HG03378 (cell line): ENCODE results near the gene R3HDM2.
"Not testable (repeated sequence)": the region's sequence is repeated elsewhere in the genome, so short reads cannot be mapped to it uniquely, and the experiment has no call there.

ENCODE experiments used
- ATAC-seq: cut with Tn5 transposase; IDR thresholded peaks from one replicate; pipeline ENCODE4 v1.9.1; 2021; ENCODE audit warnings: mild to moderate bottlenecking, moderate library complexity; ENCODE audit not compliant: unreplicated experiment

Gene R3HDM2

DNA sequence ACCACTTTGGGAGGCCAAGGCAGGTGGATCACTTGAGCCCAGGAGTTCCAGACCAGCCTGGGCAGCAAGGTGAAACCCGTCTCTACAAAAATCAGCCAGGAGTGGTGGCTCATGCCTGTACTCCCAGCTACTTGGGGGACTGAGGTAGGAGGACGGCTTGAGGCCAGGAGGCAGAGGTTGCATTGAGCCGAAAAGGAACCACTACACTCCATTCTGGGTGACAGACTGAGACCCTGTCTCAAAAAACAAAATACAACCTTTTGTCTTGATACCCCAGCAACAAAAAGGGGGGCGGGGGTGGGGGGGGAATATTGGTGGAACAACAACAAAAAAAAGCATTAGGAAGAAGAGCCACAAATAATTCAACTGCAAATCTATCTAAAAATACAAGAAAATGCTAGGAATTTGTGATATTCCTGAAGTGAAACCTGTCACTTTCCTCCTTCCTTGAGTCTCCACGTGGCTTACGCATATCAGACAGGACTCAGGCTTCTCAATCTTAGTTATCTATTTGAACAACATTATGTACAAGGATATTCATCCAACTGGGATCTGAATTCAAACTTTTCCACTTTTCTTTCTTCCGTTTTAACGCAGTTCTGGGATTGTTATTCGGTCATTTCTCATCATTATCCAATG lies 1.3 kb downstream of the R3HDM2 start:
- no peak for ATAC-seq

GRCh38 chr12:57428965-57429364 lies 1.9 kb downstream of the R3HDM2 start:
- no peak for ATAC-seq

DNA sequence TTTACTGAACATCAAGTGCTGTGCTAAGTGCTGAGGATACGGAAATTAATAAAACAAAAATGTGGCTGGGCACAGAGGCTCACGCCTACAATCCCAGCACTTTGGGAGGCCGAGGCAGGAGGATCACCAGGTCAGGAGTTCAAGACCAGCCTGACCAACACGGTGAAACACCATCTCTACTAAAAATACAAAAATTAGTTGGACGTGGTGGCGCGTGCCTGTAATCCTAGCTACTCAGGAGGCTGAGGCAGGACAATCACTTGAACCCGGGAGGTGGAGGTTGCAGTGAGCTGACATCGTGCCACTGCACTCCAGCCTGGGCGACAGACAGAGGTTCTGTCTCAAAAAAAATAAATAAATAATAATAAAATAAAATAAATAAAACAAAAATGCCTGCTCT lies 3.9 kb downstream of the R3HDM2 start:
- not testable (repeated sequence) for ATAC-seq

DNA sequence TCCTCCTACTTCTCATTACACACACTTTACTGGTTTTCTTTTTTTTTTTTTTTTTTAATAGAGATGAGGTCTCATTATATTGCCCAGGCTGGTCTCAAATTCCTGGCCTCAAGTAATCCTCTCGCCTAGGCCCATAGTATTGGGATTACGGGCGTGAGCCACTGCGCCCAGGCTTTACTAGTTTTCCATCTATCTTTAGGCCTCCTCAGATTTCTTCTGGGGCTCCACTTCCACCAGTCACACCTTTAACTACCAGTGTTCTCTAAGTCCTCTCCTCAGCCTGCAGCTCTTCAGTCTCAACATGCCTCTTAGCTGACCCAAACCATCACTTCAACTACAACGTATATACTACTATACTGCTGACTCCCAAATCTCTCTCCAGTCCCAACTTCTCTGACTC lies 10.4 kb downstream of the R3HDM2 start:
- no peak for ATAC-seq

DNA sequence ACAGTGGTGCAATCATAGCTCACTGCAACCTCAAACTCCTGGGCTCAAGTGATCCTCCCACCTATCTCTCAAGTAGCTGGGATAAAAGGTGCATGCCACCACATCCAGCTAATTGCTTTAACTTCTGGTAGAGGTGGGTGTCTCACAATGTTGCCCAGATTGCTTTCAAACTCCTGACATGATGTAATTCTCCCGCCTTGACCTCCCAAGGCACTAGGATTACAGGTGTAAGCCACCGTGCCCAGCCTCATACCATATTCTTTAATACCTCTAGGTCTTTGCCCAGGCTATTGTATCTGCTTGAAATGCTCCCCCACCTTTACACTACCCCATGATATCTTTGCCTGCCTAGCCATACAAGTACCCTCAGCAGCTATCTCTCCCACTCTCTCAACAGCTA lies 11.3 kb downstream of the R3HDM2 start:
- no peak for ATAC-seq

DNA sequence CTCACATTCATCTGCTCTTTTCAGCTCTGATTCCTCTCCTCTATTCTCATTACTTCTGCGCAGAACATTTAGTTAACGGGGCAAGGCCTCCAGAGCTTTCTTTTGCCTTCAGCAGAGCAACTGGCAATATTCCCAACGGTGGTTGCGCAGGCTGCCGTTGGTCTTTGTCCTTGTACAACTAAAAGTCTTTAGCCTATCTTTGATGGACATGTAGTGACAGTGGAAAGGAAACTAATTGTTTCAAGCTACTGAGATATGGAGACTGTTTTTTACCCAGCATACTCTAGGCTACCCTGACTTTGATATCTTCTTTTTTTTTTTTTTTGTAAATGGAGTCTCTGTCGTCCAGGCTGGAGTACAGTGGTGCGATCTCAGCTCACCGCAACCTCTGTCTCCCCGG lies 12.6 kb downstream of the R3HDM2 start:
- ATAC-seq, result no peak

DNA sequence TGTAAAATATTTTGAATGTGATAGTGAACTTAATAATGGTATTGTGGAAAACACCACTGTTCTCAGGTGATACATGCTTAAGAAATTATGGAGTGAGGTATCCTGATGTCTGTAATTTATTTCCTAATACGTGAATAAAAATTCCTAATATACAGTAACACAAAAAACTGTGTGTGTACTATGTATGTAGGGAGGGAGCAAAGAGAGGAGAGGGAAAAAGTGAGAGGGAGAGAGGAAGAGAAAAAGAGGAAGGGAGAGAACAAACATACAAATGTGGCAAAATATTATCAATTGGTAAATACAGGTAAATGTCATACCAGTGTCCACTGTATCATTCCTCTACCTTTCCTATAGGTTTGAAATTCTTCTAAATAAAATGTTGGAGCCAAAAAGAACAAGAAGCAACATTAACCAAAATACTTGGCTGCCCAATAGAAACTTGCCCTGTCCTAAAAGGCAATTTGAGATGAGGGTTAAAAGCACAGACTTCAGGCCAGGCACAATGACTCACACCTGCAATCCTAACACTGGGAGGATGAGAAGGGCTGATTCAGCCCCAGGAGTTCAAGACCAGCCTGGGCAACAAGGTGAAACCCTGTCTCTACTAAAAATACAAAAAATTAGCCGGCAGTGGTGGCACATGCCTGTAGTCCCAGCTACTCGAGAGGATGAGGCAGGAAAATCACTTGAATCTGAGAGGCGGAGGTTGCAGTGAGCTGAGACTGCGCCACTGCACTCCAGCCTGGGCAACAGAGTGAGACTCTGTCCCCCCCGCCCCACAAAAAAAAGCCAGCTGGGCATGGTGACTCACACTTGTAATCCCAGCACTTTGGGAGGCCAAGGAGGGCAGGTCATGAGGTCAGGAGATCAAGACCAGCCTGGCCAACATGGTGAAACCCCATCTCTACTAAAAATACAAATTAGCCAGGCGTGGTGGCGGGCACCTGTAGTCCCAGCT lies 14.5 kb downstream of the R3HDM2 start:
- ATAC-seq, result no peak

- ATAC-seq, result no peak
These were observed 15.8 kb downstream of the R3HDM2 start for GRCh38 chr12:57415088-57415487.

DNA sequence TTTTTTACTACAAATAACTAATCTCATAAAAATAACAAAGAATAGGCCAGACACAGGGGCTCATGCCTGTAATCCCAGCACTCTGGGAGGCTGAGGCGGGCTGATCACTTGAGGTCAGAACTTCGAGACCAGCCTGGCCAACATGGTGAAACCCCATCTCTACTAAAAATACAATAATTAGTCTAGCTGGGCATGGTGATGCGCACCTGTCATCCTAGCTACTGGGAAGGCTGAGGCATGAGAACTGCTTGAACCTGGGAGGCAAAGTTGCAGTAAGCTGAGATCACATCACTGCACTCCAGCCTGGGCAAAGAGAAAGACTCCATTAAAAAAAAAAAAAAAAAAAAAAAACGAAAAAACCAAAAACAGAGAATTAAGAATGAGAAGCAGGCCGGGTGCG lies 16.7 kb downstream of the R3HDM2 start:
- not testable (repeated sequence) for ATAC-seq

DNA sequence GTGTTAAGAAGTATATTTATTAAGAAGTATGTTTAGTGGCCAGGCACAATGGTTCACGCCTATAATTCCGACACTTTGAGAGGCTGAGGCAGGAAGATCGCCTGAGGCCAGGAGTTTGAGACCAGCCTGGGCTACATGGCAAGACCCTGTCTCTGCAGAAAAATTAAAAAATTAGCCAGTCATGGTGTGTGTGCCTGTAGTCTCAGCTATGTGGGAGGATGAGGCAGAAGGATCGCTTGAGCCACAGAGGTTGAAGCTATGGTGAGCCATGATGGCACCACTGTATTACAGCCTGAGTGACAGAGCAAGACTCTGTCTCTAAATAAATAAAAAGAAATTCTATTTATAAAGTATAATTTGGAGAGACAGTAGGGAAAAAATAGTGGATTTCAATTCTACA lies 20.3 kb downstream of the R3HDM2 start:
- ATAC-seq, result no peak

DNA sequence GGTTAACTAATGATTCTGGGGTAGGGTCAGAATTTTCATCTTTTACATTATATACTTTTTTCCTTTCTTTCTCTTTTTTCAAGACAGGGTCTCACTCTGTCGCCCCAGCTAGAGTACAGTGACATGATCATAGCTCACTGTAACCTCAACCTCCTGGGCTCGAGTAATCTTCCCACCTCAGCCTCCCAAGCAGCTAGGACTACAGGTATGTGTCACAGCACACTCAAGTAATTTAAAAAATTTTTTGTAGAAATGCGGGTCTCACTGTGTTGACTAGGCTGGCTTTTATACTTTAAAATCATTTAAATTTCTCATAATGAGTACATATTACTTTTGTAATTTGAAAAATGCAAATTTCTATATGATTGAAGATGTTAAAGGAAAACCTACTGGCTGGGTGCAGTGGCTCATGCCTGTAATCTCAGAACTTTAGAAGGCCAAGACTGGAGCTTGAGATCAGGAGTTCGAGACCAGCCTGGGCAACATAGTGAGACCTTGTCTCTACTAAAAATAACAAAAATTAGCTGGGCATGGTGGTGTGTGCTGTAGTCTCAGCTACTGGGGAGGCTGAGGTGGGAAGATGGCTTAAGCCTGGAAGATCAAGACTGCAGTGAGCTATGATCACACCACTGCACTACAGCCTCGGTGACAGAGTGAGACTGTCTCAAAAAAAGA lies 25.7 kb downstream of the R3HDM2 start:
- ATAC-seq, result no peak

GRCh38 chr12:57402156-57402555 lies 28.7 kb downstream of the R3HDM2 start:
- not testable (repeated sequence) for ATAC-seq

DNA sequence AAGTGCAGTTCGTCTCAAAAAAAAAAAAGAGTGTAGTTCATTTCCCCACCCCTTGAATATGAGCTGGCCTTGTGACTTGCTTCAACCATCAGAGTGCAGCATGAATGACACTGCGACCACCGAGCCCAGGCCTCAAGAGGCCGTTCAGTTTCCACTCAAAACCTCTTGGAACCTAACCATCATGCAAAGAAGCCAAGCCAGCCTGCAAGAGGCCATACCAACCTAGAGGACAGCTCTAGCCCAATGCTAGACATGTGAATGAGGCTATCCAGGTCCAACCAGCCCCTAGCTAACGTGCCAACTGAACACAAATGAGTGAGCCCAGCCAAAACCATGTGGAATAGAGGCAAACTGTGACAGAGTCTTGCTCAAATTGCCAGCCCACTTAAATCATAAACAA lies 29.7 kb downstream of the R3HDM2 start:
- no peak for ATAC-seq

DNA sequence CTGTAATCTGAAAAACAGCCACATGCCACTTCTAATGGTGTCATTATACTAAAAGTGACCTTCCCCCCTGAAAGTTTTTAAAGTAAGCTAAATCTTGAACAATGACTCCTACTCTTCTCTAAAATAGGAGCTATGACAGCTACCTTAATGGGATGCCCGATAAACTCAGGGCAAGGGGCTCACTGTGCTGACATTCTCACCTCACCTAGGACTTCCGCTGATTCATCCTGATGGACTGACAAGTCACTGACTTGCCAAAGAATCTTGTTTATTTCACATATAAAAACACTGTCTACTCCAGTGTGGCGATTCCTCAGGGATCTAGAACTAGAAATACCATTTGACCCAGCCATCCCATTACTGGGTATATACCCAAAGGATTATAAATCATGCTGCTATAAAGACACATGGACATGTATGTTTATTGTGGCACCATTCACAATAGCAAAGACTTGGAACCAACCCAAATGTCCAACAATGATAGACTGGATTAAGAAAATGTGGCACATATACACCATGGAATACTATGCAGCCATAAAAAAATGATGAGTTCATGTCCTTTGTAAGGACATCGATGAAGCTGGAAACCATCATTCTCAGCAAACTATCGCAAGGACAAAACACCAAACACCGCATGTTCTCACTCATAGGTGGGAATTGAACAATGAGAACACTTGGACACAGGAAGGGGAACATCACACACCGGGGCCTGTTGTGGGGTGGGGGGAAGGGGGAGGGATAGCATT lies 31.0 kb downstream of the R3HDM2 start:
- ATAC-seq, result not testable (repeated sequence)

- ATAC-seq, result no peak
These were observed 33.4 kb downstream of the R3HDM2 start for GRCh38 chr12:57397441-57397840.

DNA sequence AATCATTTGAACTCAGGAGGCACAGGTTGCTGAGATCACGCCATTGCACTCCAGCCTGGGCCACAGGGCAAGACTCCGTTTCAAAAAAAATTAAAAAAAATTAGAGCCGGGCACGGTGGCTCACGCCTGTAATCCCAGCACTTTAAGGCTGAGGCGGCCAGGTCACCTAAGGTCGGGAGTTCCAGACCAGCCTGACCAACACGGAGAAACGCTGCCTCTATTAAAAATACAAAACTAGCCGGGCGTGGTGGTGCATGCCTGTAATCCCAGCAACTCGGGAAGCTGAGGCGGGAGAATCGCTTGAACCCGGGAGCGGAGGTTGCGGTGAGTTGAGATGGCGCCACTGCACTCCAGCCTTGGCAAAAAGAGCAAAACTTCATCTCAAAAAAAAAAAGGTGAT lies 35.7 kb downstream of the R3HDM2 start:
- no peak for ATAC-seq

- no peak for ATAC-seq
These were observed 40.7 kb downstream of the R3HDM2 start for GRCh38 chr12:57390174-57390573.

DNA sequence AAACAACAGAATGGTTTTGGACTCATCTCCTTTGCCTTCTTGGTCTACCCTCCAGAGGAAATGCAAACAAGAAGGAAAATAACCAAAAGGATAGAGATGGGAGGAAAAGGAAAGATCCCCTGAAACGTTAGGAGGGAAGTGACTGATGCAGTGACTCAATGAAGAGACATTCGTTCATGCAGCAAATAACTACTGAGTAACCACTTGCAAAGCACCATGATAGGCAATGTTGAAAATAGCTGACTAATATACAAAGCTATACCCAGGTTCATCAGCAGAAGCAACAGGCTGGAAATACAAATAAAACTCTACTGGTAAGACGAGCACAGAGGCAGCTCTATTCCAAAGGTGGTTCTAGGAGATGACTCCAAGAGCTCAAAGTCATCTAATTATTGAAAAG lies 41.8 kb downstream of the R3HDM2 start:
- ATAC-seq, result no peak

- ATAC-seq, result no peak
These were observed 42.4 kb downstream of the R3HDM2 start for GRCh38 chr12:57388425-57388824.

- ATAC-seq, result no peak
These were observed 44.6 kb downstream of the R3HDM2 start for GRCh38 chr12:57386187-57386720.

DNA sequence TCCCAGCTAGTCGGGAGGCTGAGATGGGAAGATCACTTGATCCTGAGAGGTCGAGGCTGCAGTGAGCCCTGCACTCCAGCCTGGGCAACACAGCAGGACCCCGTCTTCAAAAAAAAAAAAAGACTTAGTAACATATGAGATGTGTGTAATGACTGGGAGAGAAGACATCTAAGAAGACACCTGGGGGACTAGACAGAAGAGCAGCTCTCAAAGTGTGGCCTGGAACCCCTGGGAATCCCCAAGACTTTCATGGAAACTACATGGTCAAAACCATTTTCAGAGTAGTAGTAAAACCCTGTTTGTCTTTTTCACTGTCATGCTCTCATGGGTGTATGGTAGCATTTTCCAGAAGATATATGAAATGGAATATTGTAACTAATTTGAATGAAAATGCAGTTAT lies 45.3 kb downstream of the R3HDM2 start:
- ATAC-seq, result no peak
